Non-pigmented ciliary epithelial cell (primary cell): ENCODE measurements around the gene SUV39H1.

Experiments used
- DNase-seq: peaks from one replicate; pipeline ENCODE4 v3.0.0-alpha.2; 2010; ENCODE audit warnings: low read depth

Gene SUV39H1

GRCh38 chrX:48714573-48714972 lies 18.0 kb downstream of the SUV39H1 start:
- DNase-seq, result no peak

DNA sequence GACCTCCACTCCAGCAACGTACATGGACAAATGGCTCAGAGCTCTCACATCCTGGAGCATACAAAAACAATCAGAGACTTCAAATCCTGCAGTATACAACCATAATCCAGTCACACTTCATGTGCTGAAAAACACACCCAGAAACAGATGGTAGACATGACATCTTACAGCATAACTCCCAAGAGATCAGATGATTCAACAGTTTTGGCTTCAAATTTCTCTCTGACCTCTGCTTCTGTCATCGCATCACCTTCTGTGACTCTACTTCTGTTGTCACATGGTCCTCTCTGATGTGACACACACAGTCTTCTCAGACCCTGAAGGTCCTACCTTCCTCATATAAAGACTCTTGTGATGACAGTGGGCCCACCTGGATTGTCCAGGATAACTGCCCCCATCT lies 18.5 kb downstream of the SUV39H1 start:
- no peak for DNase-seq

GRCh38 chrX:48715876-48716502 lies 19.5 kb downstream of the SUV39H1 start:
- no peak for DNase-seq

DNA sequence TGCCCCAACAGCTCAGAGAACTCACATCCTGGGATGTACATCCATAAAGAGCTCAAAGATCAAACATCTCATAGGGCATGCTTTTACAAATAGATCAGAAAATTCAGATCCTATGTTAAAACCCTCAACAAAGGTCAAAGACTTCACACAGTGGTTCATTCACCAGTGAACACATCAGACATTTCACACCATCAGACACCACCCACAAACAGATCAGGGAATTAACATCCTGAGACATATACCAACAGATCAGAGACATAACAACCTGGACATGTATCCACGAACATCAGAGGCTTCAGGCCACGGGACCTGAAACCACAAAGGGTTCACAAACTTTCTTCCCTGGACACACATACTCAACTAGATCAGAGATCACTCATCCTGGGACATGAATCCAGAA lies 23.4 kb downstream of the SUV39H1 start:
- no peak for DNase-seq

DNA sequence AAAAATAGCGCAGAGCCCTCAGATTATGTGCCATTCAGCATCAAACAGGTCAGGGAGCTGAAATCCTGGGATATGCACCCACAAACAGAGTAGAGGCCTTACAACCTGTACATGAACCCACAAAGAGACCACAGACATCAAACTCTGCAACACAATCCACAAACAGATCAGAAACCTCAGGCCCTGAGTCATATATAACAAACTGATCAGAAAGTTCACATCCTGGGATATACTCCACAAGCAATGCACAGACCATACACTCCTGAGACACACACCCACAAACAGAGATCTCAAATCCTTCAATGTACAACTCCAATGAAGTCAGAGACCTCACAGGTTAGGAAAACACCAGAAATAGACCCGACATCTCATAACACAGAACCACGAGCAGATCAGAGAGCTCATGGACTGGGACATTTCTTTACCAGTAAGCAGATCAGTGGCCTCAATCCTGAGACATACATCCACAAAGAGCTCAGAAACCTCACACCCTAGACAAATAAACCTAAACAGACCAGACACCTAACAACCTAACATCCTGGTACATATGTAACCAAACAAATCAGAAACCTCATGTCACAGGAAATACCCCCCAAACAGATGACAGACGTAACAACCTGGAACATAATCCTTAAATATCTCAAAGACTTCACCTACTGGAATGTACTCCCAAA lies 24.2 kb downstream of the SUV39H1 start:
- DNase-seq, result no peak

DNA sequence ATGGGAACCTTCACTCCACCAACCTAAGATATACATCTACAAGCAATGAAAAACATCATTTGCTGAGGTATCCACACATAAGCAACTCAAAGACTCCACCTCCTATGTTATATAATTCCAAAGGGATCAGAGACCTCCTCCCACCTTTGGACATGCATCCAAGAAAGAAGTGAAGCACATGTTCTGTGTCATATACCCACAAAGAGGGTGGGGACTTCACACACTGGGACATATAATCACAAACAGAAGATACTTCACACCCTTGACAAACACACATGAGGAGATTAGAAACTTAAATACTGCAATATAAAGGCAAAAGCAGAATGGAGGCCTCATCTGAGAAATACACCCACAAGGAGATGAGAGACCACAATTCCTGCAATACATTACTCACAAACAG lies 25.4 kb downstream of the SUV39H1 start:
- no peak for DNase-seq

- DNase-seq, result no peak
These were observed 30.1 kb downstream of the SUV39H1 start for GRCh38 chrX:48726596-48726995.

GRCh38 chrX:48728653-48729052 lies 32.1 kb downstream of the SUV39H1 start:
- DNase-seq, result no peak

GRCh38 chrX:48736303-48736702 lies 39.8 kb downstream of the SUV39H1 start:
- DNase-seq, result no peak

- DNase-seq, result no peak
These were observed 40.3 kb downstream of the SUV39H1 start for GRCh38 chrX:48736878-48737212.

DNA sequence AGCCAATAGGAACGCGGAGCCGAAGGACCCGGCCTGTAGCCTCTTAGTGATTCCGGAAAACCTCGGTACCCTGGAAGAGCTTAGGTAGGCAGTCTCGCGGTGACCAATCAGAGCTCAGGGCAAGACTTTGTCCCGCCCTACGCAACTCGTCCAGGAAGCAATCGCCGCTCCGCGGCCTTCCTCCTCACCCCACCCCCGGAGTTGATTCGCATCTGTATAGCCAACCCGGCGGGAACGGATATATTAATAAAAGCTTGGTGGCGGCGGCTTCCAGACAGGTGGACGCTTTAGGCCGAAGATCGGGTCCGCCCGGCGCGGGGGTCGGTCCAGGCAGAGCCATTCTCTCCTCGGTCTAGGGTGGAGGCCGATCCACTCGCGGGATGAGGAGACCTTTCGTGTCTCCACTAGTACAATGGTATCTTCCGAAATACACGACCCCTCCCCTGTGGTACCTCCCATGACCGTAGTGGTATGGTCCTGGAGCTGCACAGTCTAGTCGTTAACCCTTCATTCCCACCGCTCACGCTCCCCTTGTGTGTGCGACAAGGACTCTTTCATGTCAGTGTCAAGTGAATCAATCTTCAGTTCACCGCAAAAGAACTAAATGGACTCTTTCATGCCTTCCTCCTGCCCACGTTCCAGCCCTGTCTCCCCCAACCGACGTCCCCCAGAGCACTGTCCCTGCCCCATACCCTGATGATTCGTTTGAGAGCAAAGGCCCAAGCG lies 40.8 kb downstream of the SUV39H1 start:
- peak; percentile 89 for DNase-seq

DNA sequence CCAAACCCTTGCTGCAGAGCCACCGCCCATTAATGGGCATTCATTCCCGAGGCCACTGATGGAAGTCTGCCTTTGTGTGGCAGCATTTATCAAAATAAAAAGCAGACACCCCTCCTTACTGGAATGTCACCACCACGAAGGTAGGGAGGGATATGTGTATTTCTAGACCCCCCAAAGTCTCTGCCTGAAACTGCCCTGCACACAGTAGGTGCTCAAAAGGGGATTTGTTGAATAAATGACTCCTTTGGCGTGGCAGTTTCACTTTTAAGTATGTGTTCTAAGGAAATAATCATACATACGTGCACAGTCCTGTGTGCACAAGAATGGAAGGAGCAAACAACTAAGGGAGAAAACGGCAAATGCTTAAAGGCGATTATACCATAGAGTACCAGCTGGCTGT lies 41.4 kb downstream of the SUV39H1 start:
- no peak for DNase-seq

DNA sequence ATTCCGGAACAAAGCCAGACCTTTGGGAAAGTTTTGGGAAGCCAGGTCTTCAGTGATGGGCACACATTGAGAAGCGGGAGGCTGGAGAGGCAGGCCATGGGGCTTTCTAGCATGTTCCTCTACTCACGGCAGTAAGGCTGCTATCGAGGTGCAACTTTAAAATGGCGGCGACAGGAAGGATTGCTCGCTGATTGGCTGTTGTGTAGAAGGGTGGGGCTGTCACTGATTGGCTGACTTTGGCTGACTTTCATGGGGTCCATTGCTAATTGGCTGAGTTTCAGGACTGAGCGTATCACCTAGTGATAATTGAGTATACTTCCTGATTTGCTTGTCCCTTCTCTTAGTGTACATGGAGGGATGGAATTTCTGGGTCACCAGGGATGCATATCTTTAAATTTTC lies 45.3 kb downstream of the SUV39H1 start:
- no peak for DNase-seq

- no peak for DNase-seq
These were observed 48.7 kb downstream of the SUV39H1 start for GRCh38 chrX:48745222-48745621.

GRCh38 chrX:48747415-48748016 lies 51.0 kb downstream of the SUV39H1 start:
- no peak for DNase-seq

GRCh38 chrX:48749182-48749581 lies 52.6 kb downstream of the SUV39H1 start:
- no peak for DNase-seq

GRCh38 chrX:48751343-48751742 lies 54.8 kb downstream of the SUV39H1 start:
- no peak for DNase-seq

DNA sequence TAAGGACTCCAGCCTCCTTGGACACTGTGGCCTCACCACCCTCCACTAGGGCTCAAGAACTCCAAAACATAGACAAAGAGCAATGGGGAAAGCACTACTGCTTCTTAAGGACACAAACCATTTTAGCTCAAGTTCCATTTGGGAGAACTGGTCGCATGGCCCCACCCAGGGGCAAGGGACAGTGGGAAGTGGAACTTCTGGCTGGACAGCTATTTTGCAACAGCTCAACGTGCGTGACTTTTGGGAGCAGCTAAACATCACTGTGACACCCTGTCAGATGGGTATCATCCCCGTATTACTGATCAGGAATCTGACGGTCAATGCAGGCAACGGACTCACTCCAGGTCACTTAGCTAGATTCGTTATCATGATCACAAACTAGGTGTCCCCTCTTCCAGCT lies 56.0 kb downstream of the SUV39H1 start:
- DNase-seq, result no peak

- DNase-seq, result no peak
These were observed 57.2 kb downstream of the SUV39H1 start for GRCh38 chrX:48753708-48754228.

DNA sequence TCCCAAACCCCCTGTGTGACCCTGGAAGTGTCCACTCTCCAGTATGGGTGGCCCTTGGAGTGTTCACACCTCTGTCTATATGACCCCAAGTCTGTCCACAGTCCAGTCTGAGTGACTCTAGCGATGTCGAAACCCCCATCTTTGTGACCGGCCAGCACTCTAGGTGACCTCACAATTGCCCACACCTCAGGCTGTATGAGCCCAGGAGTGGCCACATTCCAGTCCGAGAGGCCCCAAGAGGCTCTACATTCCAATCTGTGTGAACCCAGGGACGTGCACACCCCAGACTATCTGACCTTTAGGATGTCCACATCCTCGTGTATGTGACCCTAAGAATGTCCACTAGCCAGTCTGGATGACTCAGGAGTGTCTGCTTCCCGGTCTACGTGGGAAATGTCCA lies 57.7 kb downstream of the SUV39H1 start:
- no peak for DNase-seq
